GM12878 (cell line): ENCODE measurements around the gene SHC3. TPM values are rescaled to one million over a fixed set of nuclear protein-coding genes. Genes with fewer than 3 reads are reported as not detected.

Source experiments
- ATAC-seq: fragments of 200-7000 bp; cut with Tn5 transposase; 3 replicates; pipeline ENCODE4 v1.9.1; 2020; ENCODE audit warnings: mild to moderate bottlenecking, moderate library complexity
- BruUV-seq: library from RNA; stranded (reverse); fragments of 400-500 nt; replicated peaks from 2 replicates; lab custom pipeline; 2021; lab: Mats Ljungman, UMichigan
- CTCF ChIA-PET: fragments of 300-600 bp; sonication (Branson Sonifier 250); formaldehyde crosslinking; extraction: SDS; loops from one replicate; lab custom pipeline; 2021; ENCODE audit warnings: inconsistent platforms; lab: Yijun Ruan, JAX
- POLR2A ChIA-PET: fragments of 350-600 bp; formaldehyde crosslinking; extraction: SDS; loops from one replicate; lab custom pipeline; 2021; ENCODE audit warnings: inconsistent platforms; lab: Charles Lee
- RAD21 ChIA-PET: fragments of 300-600 bp; sonication (Branson Sonifier 250); formaldehyde crosslinking; loops from one replicate; lab custom pipeline; 2023; ENCODE audit warnings: antibody characterized with exemption; ENCODE audit not compliant: unreplicated experiment; lab: Charles Lee
- SMC1A ChIA-PET: fragments of 300-600 bp; sonication (Branson Sonifier 250); formaldehyde crosslinking; loops from one replicate; lab custom pipeline; 2023; ENCODE audit not compliant: unreplicated experiment, uncharacterized antibody; lab: Charles Lee
- DNase-seq: peaks from one replicate; pipeline ENCODE4 v3.0.0-alpha.2; 2011; ENCODE audit warnings: low read depth, low spot score
- FAIRE-seq: peaks from 3 replicates; lab custom pipeline; 2011; peaks lifted over from hg19 to GRCh38; lab: Jason Lieb, UNC
- H2AFZ ChIP-seq: 2 replicates; pipeline ENCODE4 v1.6.0; 2011; ENCODE audit warnings: low read depth, low read length, control low read depth; ENCODE audit not compliant: control insufficient read depth
- H3K27ac ChIP-seq: 2 replicates; pipeline ENCODE4 v1.5.1; 2011; ENCODE audit warnings: control low read depth; ENCODE audit not compliant: control insufficient read depth, insufficient read depth
- H3K27me3 ChIP-seq, 2 experiments: replicated peaks in 1 of 2; 2 replicates each; pipeline versions ENCODE4 v1.6.0 to v1.6.1; 2011; ENCODE audit warnings: low read length in 1 of 2; ENCODE audit not compliant: control insufficient read depth in 2 of 2, insufficient read depth in 2 of 2
- H3K36me3 ChIP-seq, 2 experiments: 2 replicates each; pipeline ENCODE4 v1.5.1; 2011; ENCODE audit warnings: low read length in 1 of 2; ENCODE audit not compliant: control insufficient read depth in 2 of 2, insufficient read depth in 2 of 2
- H3K4me1 ChIP-seq: 2 replicates; pipeline ENCODE4 v1.6.1; 2011; ENCODE audit warnings: mild to moderate bottlenecking, low read length, moderate library complexity, mixed read lengths; ENCODE audit not compliant: control insufficient read depth, insufficient read depth
- H3K4me2 ChIP-seq: 2 replicates; pipeline ENCODE4 v1.6.0; 2011; ENCODE audit warnings: control low read depth; ENCODE audit not compliant: control insufficient read depth, insufficient read depth
- H3K4me3 ChIP-seq: fragments of 200-600 bp; sonication (generic); 2 replicates; pipeline ENCODE4 v1.5.1; 2016
- H3K79me2 ChIP-seq: 2 replicates; pipeline ENCODE4 v1.6.0; 2011; ENCODE audit warnings: low read length; ENCODE audit not compliant: control insufficient read depth, insufficient read depth
- H3K9ac ChIP-seq: 2 replicates; pipeline ENCODE4 v1.8.0; 2011; ENCODE audit warnings: low read length, control low read depth, mixed read lengths; ENCODE audit not compliant: control insufficient read depth, insufficient read depth
- H3K9me3 ChIP-seq: replicated peaks from 3 replicates; pipeline ENCODE4 v1.5.1; 2011; ENCODE audit warnings: mild to moderate bottlenecking, low read length; ENCODE audit not compliant: control insufficient read depth, insufficient read depth
- H4K20me1 ChIP-seq: 2 replicates; pipeline ENCODE4 v1.6.0; 2011; ENCODE audit not compliant: control insufficient read depth, insufficient read depth
- BACH1 ChIP-seq: fragments of 450-650 bp; IDR thresholded peaks from 2 replicates; pipeline ENCODE4 v1.6.1; 2017; ENCODE audit warnings: mild to moderate bottlenecking, borderline replicate concordance
- BRCA1 ChIP-seq: IDR thresholded peaks from 2 replicates; pipeline ENCODE4 v1.6.1; 2011; ENCODE audit warnings: low read depth, low read length, improper control_type of control experiment
- HDGF ChIP-seq: fragments of 450-650 bp; IDR thresholded peaks from 2 replicates; pipeline ENCODE4 v1.6.1; 2016; ENCODE audit warnings: antibody characterized with exemption
- IRF3 ChIP-seq: fragments of 450-650 bp; IDR thresholded peaks from 2 replicates; pipeline ENCODE4 v1.6.1; 2014; ENCODE audit warnings: mild to moderate bottlenecking
- KAT2A ChIP-seq: conservative IDR thresholded peaks from 2 replicates; pipeline ENCODE4 v1.6.1; 2011; ENCODE audit warnings: low read depth, low read length; ENCODE audit not compliant: control insufficient read depth
- MEF2B ChIP-seq: fragments of 450-650 bp; IDR thresholded peaks from 2 replicates; pipeline ENCODE4 v1.6.1; 2018; ENCODE audit warnings: mild to moderate bottlenecking, moderate library complexity; ENCODE audit not compliant: partially characterized antibody, poor library complexity, severe bottlenecking
- NR2F1 ChIP-seq: fragments of 450-650 bp; conservative IDR thresholded peaks from 2 replicates; pipeline ENCODE4 v1.6.1; 2017; ENCODE audit warnings: mild to moderate bottlenecking
- NRF1 ChIP-seq: conservative IDR thresholded peaks from 2 replicates; pipeline ENCODE4 v1.6.1; 2011; ENCODE audit warnings: mild to moderate bottlenecking, low read depth, low read length, improper control_type of control experiment
- SRF ChIP-seq, 2 experiments: IDR thresholded peaks; 2 replicates each; pipeline ENCODE4 v1.6.1; 2011; ENCODE audit warnings: low read depth in 2 of 2, low read length in 2 of 2, mild to moderate bottlenecking in 1 of 2, moderate library complexity in 1 of 2
- TBL1XR1 ChIP-seq: IDR thresholded peaks from 2 replicates; pipeline ENCODE4 v1.6.1; 2012; ENCODE audit warnings: low read depth, low read length, improper control_type of control experiment
- TCF12 ChIP-seq: IDR thresholded peaks from 2 replicates; pipeline ENCODE4 v1.6.1; 2011; ENCODE audit warnings: low read depth, mild to moderate bottlenecking, low read length
- ZNF274 ChIP-seq: IDR thresholded peaks from one replicate; pipeline ENCODE4 v1.8.0; 2011; ENCODE audit not compliant: insufficient read length, insufficient read depth
- ZNF592 ChIP-seq: fragments of 450-650 bp; IDR thresholded peaks from 2 replicates; pipeline ENCODE4 v1.6.1; 2017; ENCODE audit warnings: mild to moderate bottlenecking, moderate library complexity
- WGBS: methylation state at CpG from one replicate; pipeline ENCODE4 v1.1.6; 2016; ENCODE audit warnings: low lambda C conversion rate; ENCODE audit not compliant: insufficient replicate concordance, insufficient coverage; ENCODE audit errors: missing lambda C conversion rate; 5-methylcytosine and 5-hydroxymethylcytosine counted together
- in situ Hi-C: fragments of 300-500 bp; cut with MboI; formaldehyde crosslinking; loops from 9 replicates; pipeline ENCODE4 v1.14.3; 2018; ENCODE audit warnings: mixed read lengths
- intact Hi-C: fragments of 100-400 bp; cut with micrococcal nuclease; formaldehyde crosslinking; loops from one replicate; pipeline ENCODE4 v1.14.2; 2022; ENCODE audit not compliant: unreplicated experiment
- polyA plus RNA-seq, 11 experiments: library from polyadenylated mRNA; depleted of rRNA in 4 of 11; unstranded in 6 of 11; stranded (reverse) in 5 of 11; fragments of >200 nt; fragmentation: Nextera tagmentation in 4 of 11; fragmentation: Illumina TruSeq in 1 of 11; extraction: Ambion mirVana in 4 of 11; extraction: Trizol in 1 of 11; gene quantifications; 1 replicate in 1 of 11; 2 replicates in 10 of 11; pipeline versions ENCODE4 v1.2.1 to v1.2.3, GENCODE V29; 2011 to 2016; ENCODE audit warnings: inconsistent platforms in 2 of 11, missing spikeins in 2 of 11, low read depth in 1 of 11
- total RNA-seq, 4 experiments: library from RNA; depleted of rRNA in 3 of 4; stranded (reverse); fragments of >200 nt in 3 of 4; fragmentation: Illumina TruSeq in 1 of 4; extraction: Trizol in 1 of 4; gene quantifications; 2 replicates each; pipeline versions ENCODE4 v1.2.1 to v1.2.3, GENCODE V29; 2013 to 2021
- TF ChIP-seq, protein P1 (sequence below): IDR thresholded peaks from 2 replicates; pipeline ENCODE4 v1.6.1; 2011; ENCODE audit warnings: low read depth, low read length, improper control_type of control experiment, borderline replicate concordance
- TF ChIP-seq, protein P2 (sequence below): fragments of 150-350 bp; IDR thresholded peaks from 2 replicates; pipeline ENCODE4 v1.6.1; 2014; ENCODE audit warnings: mild to moderate bottlenecking, low read depth, low read length

The SHC3 gene
- total and polyA plus RNA-seq, 10 of the 15 experiments (the other 5 are each of a cell fraction or from before 2014, with no cell fraction given) = 0.01 to 0.06 TPM; not detected in 8

GRCh38 chr9:89058906-89059305, 119.7 kb downstream of the SHC3 start:
- in situ Hi-C loops = no loop called here
- POLR2A ChIA-PET = no interaction called here
- ATAC-seq (no peak), FAIRE-seq (no peak), DNase-seq (no peak)
- CTCF ChIA-PET = no interaction called here
- 34% methylated on average over 11 of the region's 12 CpGs for WGBS
- no peaks in the 10 kb centered on the region; a peak in 1 of 4 replicates for H3K27me3 ChIP-seq
- intact Hi-C loops = no loop called here
- no peak overlapping the region for H3K27ac ChIP-seq
- TF ChIP-seq, protein P1, sequence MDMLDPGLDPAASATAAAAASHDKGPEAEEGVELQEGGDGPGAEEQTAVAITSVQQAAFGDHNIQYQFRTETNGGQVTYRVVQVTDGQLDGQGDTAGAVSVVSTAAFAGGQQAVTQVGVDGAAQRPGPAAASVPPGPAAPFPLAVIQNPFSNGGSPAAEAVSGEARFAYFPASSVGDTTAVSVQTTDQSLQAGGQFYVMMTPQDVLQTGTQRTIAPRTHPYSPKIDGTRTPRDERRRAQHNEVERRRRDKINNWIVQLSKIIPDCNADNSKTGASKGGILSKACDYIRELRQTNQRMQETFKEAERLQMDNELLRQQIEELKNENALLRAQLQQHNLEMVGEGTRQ = no peak
- TF ChIP-seq NR2F1 = no peak
- no peak for TF ChIP-seq SRF (IDR thresholded peaks at IDR 0.05; ENCODE audit: low read depth in 2 of 2, low read length in 2 of 2)
- TF ChIP-seq ZNF592 = no peak
- TF ChIP-seq, protein P2, sequence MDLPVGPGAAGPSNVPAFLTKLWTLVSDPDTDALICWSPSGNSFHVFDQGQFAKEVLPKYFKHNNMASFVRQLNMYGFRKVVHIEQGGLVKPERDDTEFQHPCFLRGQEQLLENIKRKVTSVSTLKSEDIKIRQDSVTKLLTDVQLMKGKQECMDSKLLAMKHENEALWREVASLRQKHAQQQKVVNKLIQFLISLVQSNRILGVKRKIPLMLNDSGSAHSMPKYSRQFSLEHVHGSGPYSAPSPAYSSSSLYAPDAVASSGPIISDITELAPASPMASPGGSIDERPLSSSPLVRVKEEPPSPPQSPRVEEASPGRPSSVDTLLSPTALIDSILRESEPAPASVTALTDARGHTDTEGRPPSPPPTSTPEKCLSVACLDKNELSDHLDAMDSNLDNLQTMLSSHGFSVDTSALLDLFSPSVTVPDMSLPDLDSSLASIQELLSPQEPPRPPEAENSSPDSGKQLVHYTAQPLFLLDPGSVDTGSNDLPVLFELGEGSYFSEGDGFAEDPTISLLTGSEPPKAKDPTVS = no peak
- TF ChIP-seq ZNF274 = no peak
- TF ChIP-seq KAT2A = no peak
- no peak for TF ChIP-seq MEF2B
- no peak for TF ChIP-seq IRF3
- no peak for TF ChIP-seq BACH1
- no peak for TF ChIP-seq HDGF
- no peak for TF ChIP-seq TCF12
- no peak for TF ChIP-seq TBL1XR1
- TF ChIP-seq NRF1 = no peak
- TF ChIP-seq BRCA1 = no peak
- no peaks in the 10 kb centered on the region for H3K79me2 ChIP-seq
- RAD21 ChIA-PET = no interaction called here
- no peaks in the 10 kb centered on the region for H3K4me1 ChIP-seq
- no peaks in the 10 kb centered on the region for H3K36me3 ChIP-seq
- SMC1A ChIA-PET = no interaction called here
- H3K9ac ChIP-seq = no peak overlapping the region
- BruUV-seq = no TSS peak
- no peak overlapping the region for H2AFZ ChIP-seq
- no peak overlapping the region for H3K4me3 ChIP-seq
- no peaks in the 10 kb centered on the region; the same call in 2 of the 3 replicates for H3K9me3 ChIP-seq
- no peak overlapping the region for H3K4me2 ChIP-seq
- H4K20me1 ChIP-seq = no peaks in the 10 kb centered on the region
